Stimulated activated CD8-positive, alpha-beta memory T cell treated with anti-CD3 and anti-CD28 coated beads, Interleukin-12 subunit alpha, Interleukin-12 subunit beta, amount 100 ng/mL, for 1 hour (primary cell): ENCODE results near the gene CERS2.

Experiments
- DNase-seq: peaks from one replicate; pipeline ENCODE4 v3.0.0-alpha.2; 2020; ENCODE audit warnings: low read depth

The CERS2 gene, protein sequence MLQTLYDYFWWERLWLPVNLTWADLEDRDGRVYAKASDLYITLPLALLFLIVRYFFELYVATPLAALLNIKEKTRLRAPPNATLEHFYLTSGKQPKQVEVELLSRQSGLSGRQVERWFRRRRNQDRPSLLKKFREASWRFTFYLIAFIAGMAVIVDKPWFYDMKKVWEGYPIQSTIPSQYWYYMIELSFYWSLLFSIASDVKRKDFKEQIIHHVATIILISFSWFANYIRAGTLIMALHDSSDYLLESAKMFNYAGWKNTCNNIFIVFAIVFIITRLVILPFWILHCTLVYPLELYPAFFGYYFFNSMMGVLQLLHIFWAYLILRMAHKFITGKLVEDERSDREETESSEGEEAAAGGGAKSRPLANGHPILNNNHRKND

DNA sequence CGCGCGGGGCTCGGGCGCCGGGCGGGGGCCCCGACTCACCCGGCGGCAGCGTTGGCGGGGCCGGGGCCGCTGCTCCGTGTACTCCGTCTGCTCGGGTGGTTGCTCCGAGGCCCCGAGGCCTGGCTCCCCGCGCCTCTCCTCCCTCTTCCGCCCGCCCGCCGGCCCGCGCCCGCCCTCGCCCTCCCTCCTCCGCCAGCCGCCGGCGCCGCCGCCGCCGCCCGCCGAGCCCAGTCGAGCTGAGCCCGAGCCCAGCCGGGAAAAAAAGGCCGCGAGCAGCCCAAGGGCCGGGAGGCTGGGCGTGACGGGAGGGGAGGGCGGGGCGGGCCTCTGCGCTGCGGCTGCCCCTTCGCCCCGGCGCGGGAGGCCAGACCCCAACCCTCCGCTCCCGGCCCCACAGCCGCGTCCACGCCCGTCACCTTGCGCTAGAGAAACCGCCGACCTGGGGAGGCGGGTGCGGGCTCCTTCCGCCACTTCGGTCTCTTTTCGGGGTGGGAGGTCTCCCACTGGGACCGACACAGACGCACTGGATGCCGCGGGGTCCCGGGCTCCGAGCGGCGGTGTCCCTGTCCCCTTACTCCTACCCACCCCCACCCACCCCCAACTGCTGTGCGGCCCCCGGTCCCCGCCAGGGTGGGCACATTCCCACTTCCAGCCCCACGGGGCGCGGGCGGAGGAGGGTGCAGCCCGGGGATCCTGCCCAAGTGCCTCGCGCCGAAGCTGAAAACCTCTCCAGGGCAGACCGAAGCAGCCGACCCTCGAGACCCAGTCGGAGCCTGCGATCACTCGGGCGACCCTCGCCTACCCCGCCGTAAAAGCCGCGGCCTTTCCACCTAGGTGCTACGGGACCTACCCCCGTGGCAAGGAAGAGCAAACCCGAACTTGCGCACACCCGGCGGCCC is at the start of gene CERS2:
TSS of gene CERS2 (minus strand) at position 256 of the 899 bp plus-strand sequence. CDS start 5,745 bp downstream, outside the sequence.
- DNase-seq, result peak; percentile 49

- DNase-seq, result no peak
These were observed 38.9 kb upstream of the CERS2 start for GRCh38 chr1:151013518-151013917.

DNA sequence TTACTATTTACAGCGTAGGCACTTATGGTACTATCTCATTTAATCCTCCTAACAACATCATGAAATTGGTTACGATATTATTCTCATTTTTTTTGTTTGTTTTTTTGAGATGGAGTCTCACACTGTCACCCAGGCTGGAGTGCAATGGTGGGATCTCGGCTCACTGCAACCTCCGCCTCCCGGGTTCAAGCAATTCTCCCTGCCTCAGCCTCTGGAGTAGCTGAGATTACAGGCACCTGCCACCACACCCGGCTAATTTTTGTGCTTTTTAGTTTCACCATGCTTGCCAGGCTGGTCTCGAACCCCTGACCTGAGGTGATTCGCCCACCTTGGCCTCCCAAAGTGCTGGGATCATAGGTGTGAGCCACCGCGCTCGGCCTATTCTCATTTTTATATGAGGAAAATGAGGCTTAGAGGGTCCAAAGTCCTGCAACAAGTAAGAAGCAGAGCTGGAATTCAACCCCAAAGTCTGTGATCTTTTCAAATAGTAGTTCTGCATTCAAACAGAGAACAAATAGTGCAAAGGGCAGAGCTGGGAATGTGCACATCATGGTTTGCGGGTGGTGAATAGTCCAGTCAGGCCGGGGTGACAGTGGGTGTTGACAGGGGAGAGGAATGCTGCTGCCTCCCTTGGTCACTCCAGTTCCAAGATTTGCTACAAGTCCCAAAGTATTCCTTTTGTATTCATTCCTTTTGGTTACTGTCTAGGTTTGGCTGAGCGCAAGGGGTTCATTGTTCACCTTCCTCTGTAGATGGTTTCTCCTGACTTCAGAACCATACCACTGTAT is 38.2 kb upstream of the CERS2 start:
- DNase-seq, result no peak

DNA sequence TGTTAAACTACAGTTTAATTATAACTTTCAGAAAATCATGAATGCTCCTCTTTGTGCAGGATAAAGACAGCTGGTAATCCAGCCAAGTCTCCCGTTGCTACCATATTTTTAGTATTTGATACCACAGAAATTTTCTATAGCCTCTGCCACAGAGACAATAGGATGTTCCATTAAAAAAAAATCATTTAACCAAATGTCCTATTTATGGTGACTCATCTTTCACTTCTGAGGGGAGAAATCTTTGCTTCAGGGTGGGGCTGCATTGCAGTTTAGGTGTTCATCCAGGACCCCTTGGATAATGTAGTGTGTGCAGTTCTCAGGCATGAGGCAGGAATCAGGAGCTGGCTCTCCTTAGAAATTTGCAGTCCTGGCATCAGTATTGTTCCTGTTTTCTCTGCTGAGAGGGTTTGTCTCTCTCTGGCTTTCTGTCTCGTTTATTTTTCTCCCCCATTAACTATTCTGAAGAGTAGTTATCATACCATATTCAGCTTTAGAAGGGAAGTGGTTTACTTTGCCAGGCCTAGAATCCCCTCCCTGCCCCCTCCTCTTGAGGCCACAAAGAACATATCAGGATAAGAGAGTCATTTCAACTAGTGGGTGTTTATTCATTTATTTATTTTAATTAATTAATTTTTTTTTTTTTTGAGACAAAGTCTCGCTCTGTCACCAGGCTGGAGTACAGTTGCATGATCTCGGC is 36.7 kb upstream of the CERS2 start:
- no peak for DNase-seq

DNA sequence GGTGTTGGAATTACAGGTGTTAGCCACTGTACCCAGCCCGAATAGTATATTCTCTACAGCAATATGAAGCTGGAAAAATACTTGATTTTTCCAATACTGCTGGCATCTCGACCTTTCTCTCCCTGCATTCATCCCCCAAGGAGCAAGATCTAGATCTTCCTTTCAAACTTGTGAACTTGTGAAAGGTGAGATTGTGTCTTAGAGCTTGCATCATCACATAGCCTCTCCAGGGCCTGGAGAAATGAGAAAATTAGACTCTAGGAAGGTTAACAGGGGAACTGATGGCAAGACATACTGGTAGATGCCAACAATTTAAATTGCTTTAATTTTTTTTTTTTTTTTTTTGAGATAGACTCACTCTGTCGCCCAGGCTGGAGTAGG is 35.7 kb upstream of the CERS2 start:
- no peak for DNase-seq

DNA sequence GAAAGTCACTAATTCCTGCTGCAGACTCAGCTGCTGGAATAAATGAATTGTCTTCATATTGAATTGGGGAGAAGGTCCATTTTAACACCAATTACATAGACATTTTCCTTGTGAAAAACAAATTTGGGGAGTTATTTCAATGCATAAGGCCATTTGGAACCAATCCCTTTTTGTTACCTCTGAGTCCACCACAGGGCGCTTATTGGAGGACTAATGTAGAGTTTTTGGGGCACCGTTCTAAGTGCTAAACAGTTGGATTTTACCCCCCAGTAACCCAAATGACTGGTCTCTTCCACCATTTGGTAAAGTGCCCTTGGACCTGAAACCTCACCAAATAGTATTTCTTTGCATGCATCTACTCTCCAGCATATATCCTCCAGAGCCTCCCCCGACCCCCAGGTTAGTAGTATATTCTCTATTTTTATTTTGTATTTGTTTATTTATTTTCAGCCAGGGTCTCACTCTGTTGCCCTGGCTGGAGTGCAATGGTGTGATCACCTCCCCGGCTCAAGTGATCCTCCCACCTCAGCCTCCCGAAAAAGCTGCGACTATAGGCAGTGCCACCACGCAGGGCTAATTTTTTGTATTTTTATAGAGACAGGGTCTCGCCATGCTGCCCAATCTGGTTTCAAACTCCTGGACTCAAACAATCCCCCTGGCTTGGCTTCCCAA is 35.2 kb upstream of the CERS2 start:
- DNase-seq, result no peak

DNA sequence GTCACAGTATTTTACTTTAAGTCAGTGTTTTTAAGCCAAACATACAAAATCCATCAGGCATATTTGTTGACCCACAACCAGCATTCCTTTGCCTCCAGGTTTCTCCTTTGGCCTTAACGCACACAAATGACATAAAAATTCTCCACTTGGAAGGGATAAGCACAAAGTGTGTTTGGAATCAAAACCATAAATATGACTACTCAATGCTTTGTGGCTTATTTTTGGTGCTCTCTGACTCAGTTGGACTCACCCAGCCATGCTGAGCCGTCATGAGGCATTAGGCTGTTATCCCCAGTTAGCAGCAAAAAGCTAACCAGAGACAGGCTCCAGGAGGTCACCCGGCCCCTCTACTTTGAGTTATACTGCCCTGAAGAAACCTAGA is 34.6 kb upstream of the CERS2 start:
- DNase-seq, result no peak

- peak; percentile 94 for DNase-seq
These were observed 33.9 kb upstream of the CERS2 start, which contains the start of gene PRUNE1 for GRCh38 chr1:151008244-151009205. TSS of gene PRUNE1 (plus strand) at chr1:151008449. CDS start at chr1:151008633, 184 bp downstream.

- DNase-seq, result no peak
These were observed 33.2 kb upstream of the CERS2 start for GRCh38 chr1:151007853-151008243.

DNA sequence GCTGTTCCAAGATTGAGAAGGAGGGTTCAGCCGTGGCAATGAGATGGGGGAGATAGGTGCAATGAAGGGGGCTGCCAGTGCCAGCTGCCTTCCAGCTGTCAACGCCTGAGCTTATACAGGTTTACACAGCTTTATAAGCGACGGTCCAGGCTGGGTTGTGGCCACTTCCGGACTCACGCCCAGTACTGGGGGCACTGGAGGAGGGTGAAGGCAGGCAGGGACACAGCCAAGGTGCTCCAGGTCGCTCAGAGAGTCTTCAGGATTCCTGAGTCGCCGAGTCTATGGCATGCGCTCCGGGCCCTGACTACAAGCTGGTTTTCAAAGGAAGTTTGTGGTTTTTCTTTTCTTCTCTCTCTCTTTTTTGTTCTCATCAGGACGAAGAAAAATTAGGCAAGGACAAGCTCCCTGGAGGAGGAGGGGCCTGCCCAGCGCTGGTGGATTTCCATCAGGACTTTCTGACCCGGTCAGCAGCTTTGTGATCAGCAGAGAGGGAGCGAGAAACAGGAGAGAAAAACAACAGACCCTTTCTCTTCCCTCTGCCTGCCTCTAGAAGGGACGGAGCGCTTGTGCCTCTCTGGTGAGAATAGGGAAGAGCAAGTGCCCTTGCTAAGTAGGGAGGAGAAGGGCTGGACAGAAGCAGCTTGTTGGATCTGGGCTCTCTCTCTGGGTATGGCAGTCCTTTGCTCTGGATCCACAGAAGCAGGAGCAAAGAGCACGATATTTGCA is 31.9 kb upstream of the CERS2 start, which contains the start of gene MINDY1:
TSS of gene MINDY1 (minus strand) at position 576 of the 726 bp plus-strand sequence. CDS start 4,285 bp downstream, outside the sequence.
- DNase-seq, result no peak

DNA sequence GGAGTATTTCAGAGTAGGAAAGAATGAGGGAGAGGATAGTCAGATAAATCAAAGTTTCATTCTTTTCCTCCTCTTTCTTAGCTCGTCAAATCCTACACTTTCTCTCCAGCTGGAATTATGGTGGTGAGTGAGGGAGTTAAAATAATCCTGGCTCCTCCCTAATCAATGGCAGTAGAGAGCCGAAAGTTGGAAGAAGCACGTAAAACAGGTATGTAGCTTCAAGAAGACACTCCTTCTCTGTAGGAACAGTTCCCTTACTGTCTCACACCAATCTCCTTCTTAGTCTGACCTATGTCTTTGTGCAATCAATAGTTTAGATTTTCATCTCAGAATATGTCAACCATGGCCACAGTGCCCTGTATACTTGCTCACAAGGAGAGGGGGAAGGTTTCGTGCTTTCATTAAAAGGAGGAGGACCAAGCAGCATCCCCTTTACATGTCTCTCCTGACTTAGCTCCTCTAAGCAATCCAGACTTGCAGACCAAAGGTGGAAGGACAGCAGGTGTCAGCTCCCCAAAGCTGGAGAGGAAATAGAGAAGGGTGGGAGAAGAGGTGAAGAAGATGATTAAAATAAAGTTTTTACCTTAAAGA is 31.2 kb upstream of the CERS2 start:
- no peak for DNase-seq

- DNase-seq, result no peak
These were observed 28.5 kb upstream of the CERS2 start for GRCh38 chr1:151003180-151003579.

DNA sequence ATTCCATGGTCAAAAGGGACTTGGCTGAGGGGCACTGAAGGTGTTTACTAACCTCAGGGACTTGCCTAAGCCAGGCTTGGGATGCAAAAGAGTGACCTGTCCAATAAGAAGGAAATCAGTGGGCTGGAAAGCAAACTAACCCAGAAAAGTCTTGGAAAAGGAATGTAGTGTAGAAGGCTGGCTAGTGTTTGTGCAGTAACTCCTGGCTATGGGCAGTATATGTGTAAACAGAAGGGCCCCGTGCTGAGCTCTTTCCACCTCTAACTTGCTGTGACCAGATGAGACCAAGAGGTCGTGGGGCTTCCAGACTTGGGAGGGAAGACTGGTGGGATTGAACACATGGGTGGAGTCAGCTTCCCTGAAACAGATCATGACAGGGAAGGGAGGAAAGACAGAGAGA is 28.0 kb upstream of the CERS2 start:
- no peak for DNase-seq

- no peak for DNase-seq
These were observed 27.4 kb upstream of the CERS2 start for GRCh38 chr1:151002051-151002450.

DNA sequence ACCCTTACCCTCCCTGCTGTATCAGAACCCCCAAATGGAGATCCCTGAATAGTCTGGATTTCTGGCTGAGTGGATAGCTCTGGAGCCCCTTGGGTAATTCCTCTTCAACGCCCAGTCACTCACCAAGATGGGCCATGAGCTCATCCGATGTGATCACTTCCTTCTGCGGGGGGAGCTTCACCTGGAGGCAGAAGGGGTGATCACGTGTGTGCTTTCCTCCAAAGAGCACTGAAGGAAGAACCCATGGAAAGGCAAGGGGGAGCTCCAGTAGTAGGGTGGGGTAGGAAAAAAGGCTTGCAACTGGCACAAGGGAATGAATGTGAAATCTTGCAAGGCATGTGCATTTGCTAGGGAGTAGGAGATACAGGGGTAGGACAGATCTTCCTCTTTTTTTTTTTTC is 27.0 kb upstream of the CERS2 start:
- no peak for DNase-seq

- no peak for DNase-seq
These were observed 25.8 kb upstream of the CERS2 start for GRCh38 chr1:151000408-151000807.

DNA sequence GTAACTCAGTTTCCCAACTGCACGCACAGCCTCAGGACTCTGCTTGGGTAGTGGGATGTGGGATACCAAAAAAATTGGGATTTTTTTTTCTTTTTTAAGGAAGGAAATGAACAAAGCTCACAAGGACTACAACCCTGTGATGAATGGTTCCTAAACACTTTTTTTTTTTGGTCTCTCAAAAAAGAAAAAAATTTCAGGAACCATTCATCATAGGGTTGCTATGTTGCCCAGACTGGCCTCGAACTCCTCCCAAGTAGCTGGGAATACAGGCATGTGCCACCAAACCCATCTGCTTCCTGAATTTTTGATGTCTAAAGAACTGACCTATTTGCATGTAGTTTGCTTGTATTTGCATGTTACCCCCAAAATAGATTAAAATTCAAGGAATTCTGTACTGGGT is 25.3 kb upstream of the CERS2 start:
- DNase-seq, result no peak

- DNase-seq, result no peak
These were observed 24.5 kb upstream of the CERS2 start for GRCh38 chr1:150999051-150999674.
